H1 (cell line): ENCODE measurements around the gene RSKR. TPM values are rescaled to one million over a fixed set of nuclear protein-coding genes. Genes with fewer than 3 reads are reported as not detected.

ENCODE experiments used
- CTCF ChIP-seq, 3 experiments: IDR thresholded peaks; 1 replicate in 2 of 3; 2 replicates in 1 of 3; pipeline versions ENCODE4 v1.5.1 to v1.6.1; 2011; ENCODE audit warnings: low read length in 3 of 3, mild to moderate bottlenecking in 3 of 3, inconsistent platforms in 2 of 3, low read depth in 1 of 3, moderate library complexity in 1 of 3; ENCODE audit not compliant: insufficient read depth in 1 of 3; ENCODE audit errors: control extremely low read depth in 1 of 3
- KDM4A ChIP-seq: IDR thresholded peaks from one replicate; pipeline ENCODE4 v1.7.1; 2012; ENCODE audit warnings: low read depth, mild to moderate bottlenecking, moderate library complexity, low read length, inconsistent platforms; ENCODE audit not compliant: severe bottlenecking
- polyA plus RNA-seq, 7 experiments: library from polyadenylated mRNA; depleted of rRNA in 3 of 7; stranded (reverse) in 5 of 7; unstranded in 2 of 7; fragments of >200 nt in 5 of 7; fragments of 200-250 nt in 2 of 7; gene quantifications; 1 replicate in 5 of 7; 2 replicates in 1 of 7; 4 replicates in 1 of 7; pipeline versions ENCODE4 v1.2.1 to v1.2.3, GENCODE V29; 2011 to 2013; ENCODE audit warnings: missing spikeins in 2 of 7, mixed read lengths in 2 of 7
- total RNA-seq: library from RNA; stranded (reverse); fragmentation: NEBNext Ultra II Directional; extraction: Animal tissue kit (Norgen Biotek cat#: 25700); gene quantifications from 2 replicates; pipeline ENCODE4 v1.2.1, GENCODE V29; 2021

RSKR gene
- total and polyA plus RNA-seq, 2 of the 8 experiments (the other 6 are each of a cell fraction or from before 2014, with no cell fraction given): 24.1 to 28.5 TPM

- TF ChIP-seq CTCF (IDR thresholded peaks at IDR 0.05; ENCODE audit: control extremely low read depth in 1 of 3, insufficient read depth in 1 of 3, low read depth in 1 of 3, low read length in 3 of 3) (peak; percentile 47 to 54 (median 51)), KDM4A (peak; percentile 53)
- TF ChIP-seq, all 59 proteins: peak for 7
These were observed 30.2 kb upstream of the RSKR start (continued) for GRCh38 chr17:28643983-28644786.
